ENCODE results near the gene AMER3. TPM values are rescaled to one million over a fixed set of nuclear protein-coding genes. Genes with fewer than 3 reads are reported as not detected.

The AMER3 gene
- total and polyA plus RNA-seq, 10 of the 15 experiments (the other 5 are each of a cell fraction or from before 2014, with no cell fraction given) = not detected

GRCh38 chr2:130796290-130796689, 41.0 kb downstream of the AMER3 start:
- Histone ChIP-seq H3K4me3 (no peak overlapping the region), H2AFZ (ENCODE audit: control insufficient read depth, low read depth, low read length) (no peak overlapping the region), H4K20me1 (ENCODE audit: control insufficient read depth, insufficient read depth) (no peaks in the 10 kb centered on the region), H3K4me2 (ENCODE audit: control insufficient read depth, insufficient read depth) (no peak overlapping the region), H3K79me2 (ENCODE audit: control insufficient read depth, insufficient read depth, low read length) (no peaks in the 10 kb centered on the region), H3K36me3 (ENCODE audit: control insufficient read depth in 2 of 2, insufficient read depth in 2 of 2, low read length in 1 of 2) (no peaks in the 10 kb centered on the region), H3K4me1 (ENCODE audit: control insufficient read depth, insufficient read depth, low read length) (no peaks in the 10 kb centered on the region), H3K9ac (ENCODE audit: control insufficient read depth, insufficient read depth, low read length) (no peak overlapping the region), H3K27ac (ENCODE audit: control insufficient read depth, insufficient read depth) (no peak overlapping the region), H3K27me3 (replicated peaks in 1 of 2; ENCODE audit: control insufficient read depth in 2 of 2, insufficient read depth in 2 of 2, low read length in 1 of 2) (no peaks in the 10 kb centered on the region), H3K9me3 (replicated peaks; ENCODE audit: control insufficient read depth, insufficient read depth, low read length) (no peaks in the 10 kb centered on the region)
- ChIA-PET SMC1A (ENCODE audit: uncharacterized antibody, unreplicated experiment) (interaction anchor here (4.8 kb wide), 1 partner anchor 78 kb away, joined by 41 read pairs; no protein-coding TSS in a partner anchor), POLR2A (interaction anchor here (1.2 to 1.5 kb wide), 2 partner anchors 74 to 77 kb away, joined by 4 to 9 read pairs; no protein-coding TSS in a partner anchor), CTCF (interaction anchor here (0.7 to 12.4 kb wide), 4 partner anchors 56 to 125 kb away, joined by 3 to 265 read pairs (median 46); no protein-coding TSS in a partner anchor), RAD21 (ENCODE audit: unreplicated experiment) (interaction anchor here (0.6 to 5.2 kb wide), 7 partner anchors 14 to 168 kb away, joined by 3 to 60 read pairs (median 4); no protein-coding TSS in a partner anchor)
- DNase-seq (ENCODE audit: low read depth, low spot score) (no peak), ATAC-seq (no peak), FAIRE-seq (no peak)
- intact Hi-C loops (cut with micrococcal nuclease; ENCODE audit: unreplicated experiment) (no loop called here), in situ Hi-C loops (cut with MboI) (no loop called here)
- no peak for TF ChIP-seq ETV6 (conservative IDR thresholded peaks at IDR 0.05 in 1 of 2, IDR thresholded peaks at IDR 0.05 in 1 of 2; ENCODE audit: borderline replicate concordance in 1 of 2, low read depth in 1 of 2)
- no peak for TF ChIP-seq FOS (IDR thresholded peaks at IDR 0.05; ENCODE audit: borderline replicate concordance, extremely low read depth, insufficient read length)
- no peak for TF ChIP-seq YY1 (IDR thresholded peaks at IDR 0.05; ENCODE audit: low read depth, low read length)
- no peak for TF ChIP-seq MEF2B (IDR thresholded peaks at IDR 0.05; ENCODE audit: partially characterized antibody, poor library complexity, severe bottlenecking)
- TF ChIP-seq TCF3 (IDR thresholded peaks at IDR 0.05; ENCODE audit: borderline replicate concordance, insufficient read depth, low read depth, low read length) = no peak
- no peak for TF ChIP-seq IRF4 (IDR thresholded peaks at IDR 0.05; ENCODE audit: low read depth, low read length)
- TF ChIP-seq KAT2A (conservative IDR thresholded peaks at IDR 0.05; ENCODE audit: control insufficient read depth, low read depth, low read length) = no peak
- TF ChIP-seq HDGF (IDR thresholded peaks at IDR 0.05) = no peak
- no peak for TF ChIP-seq GABPA (IDR thresholded peaks at IDR 0.05; ENCODE audit: low read depth)
- no peak for TF ChIP-seq EP300 (IDR thresholded peaks at IDR 0.05; ENCODE audit: borderline replicate concordance in 1 of 2, control insufficient read depth in 1 of 2, low read depth in 2 of 2, low read length in 2 of 2)
- TF ChIP-seq REST (IDR thresholded peaks at IDR 0.05; ENCODE audit: low read depth, low read length) = no peak
- TF ChIP-seq POLR2AphosphoS5 (IDR thresholded peaks at IDR 0.05; ENCODE audit: low read length) = no peak
- no peak for TF ChIP-seq CREB1 (IDR thresholded peaks at IDR 0.05; ENCODE audit: low read depth)
- no peak for TF ChIP-seq HDAC2 (IDR thresholded peaks at IDR 0.05)
- no peak for TF ChIP-seq SMAD5 (IDR thresholded peaks at IDR 0.05; ENCODE audit: low read depth)
- no peak for TF ChIP-seq RELB (IDR thresholded peaks at IDR 0.05; ENCODE audit: low read depth)
- no peak for TF ChIP-seq SIX5 (IDR thresholded peaks at IDR 0.05; ENCODE audit: low read depth, low read length, severe bottlenecking)
- TF ChIP-seq ZSCAN29 (IDR thresholded peaks at IDR 0.05) = no peak
- TF ChIP-seq RB1 (IDR thresholded peaks at IDR 0.05; ENCODE audit: borderline replicate concordance) = no peak
- no peak for TF ChIP-seq MTA2 (IDR thresholded peaks at IDR 0.05; ENCODE audit: low read depth)
- no TSS peak for BruUV-seq (replicated peaks)
- WGBS (ENCODE audit: insufficient coverage, insufficient replicate concordance, low lambda C conversion rate, missing lambda C conversion rate) = 20% methylated on average over 3 of the region's 3 CpGs
